HuH-7.5 (cell line): Measurements from ENCODE around the gene DACT3.
"Not testable (repeated sequence)": the region's sequence is repeated elsewhere in the genome, so short reads cannot be mapped to it uniquely, and the experiment has no call there.

Experiments
- DNase-seq: peaks from one replicate; pipeline ENCODE4 v3.0.0; 2011; ENCODE audit warnings: low spot score

DACT3 gene

DNA sequence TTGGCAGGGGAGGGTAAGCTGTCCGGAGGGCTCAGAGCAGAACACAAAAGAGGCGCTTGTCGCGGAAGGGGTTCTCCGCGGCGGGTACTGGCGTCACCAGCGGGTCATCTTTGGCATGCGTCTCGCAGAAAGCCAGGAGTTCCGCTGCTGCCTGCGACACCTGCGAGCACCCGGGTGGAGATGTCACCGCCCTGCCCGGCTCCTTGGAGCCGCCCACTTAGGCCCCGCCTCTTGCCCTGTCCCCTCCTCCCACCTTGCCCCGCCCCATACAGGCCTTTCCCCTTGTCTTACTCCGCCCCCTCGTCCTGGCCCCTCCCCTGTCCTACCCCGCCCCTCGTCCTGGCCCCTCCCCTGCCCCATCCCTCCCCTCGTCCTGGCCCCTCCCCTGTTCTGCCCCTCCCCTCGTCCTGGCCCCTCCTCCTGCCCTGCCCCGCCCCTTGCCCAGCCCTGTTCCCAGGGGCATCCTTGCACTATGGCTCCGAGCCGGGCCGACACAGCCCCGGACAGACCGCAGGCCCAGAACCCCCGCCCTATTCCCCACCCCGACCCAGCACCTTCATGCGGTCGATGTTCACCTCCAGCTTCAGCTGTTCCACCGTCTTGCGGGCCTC is 26.8 kb downstream of the DACT3 start:
- DNase-seq: no peak

DNA sequence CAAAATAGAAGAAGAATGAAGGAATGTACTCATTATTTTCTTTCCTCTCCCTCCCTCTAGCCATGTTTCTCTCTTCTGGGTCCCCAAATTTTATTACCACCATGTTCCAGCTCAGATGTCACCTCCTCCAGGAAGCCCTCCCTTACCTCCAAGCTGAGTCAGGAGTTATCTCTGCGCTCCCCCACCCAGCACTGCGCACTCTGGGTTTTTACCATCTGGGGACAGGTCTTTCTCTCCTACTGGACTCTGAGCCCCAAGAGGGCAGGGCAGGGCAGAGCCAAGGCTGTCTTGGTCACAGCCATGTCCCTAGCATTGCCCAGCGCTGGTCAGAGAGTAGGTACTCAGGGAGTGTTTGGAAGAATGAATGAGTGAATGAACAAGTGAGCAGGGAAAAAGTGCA is 27.9 kb downstream of the DACT3 start:
- no peak for DNase-seq

DNA sequence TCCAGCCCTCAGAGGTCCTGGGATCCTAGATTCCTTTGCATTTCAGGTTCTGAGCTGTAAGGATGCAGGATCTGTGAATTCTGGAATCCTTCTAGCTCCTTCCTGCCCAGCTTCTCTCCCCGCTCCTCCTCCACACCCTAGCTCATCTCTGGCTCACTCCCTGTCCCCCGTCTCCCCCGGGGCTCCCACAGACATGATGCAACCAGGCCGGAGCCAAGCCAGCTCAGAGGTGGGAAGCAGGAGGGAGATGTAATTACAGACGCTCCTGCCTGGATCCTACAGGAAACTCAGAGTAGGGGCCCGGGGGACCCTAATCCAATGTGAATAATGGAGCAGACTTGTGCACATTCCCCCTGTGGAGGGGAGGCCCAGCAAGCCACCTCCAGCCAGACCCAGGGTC is 29.5 kb downstream of the DACT3 start:
- no peak for DNase-seq

DNA sequence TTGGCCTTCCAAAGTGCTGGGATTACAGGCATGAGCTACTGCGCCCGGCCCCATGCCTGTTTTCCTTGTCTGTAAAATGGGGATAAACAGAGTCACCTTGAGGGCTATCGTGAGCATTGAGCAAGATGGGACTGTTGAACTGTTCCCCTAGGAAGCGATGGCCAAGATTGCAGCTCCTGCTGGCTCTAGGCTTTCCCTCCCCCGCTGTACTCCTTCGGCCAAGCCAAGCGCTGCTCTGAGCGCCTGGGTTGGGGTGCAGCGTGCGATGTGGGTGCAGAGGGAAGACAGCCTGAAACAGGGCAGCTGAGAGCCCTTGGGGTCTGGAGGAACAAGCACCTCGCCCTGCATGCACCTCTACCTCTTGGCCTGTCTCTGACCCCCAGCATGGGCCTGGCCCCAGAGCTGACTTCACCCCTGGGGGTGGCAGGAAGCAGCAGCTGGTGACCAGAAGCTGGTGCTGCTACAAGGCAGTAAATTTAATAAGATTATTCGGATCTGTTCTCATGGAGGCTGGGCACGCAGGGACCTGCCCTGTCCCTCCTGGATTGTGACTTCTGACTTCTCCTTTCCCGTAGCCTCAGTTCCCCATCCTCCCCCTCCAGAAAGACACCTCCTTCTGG is 30.3 kb downstream of the DACT3 start:
- no peak for DNase-seq

DNA sequence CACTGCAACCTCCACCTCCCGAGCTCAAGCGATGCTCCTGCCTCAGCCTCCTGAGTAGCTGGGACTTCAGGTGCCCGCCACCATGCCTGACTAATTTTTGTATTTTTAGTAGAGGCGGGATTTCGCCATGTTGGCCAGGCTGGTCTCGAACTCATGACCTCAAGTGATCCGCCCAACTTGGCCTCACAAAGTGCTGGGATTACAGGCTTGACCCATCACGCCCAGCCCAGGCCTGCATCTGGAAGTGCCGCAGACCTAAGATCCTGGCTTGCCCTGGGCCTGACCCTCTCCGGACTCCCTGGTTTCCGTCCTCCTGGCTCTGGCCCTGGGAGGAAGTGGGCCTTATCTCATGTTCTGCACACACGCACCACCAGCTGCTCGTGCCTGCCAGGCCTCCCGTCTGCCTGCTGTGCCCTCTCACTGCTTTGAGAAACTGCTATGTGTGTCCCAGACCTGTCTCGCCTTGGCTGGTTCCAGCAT is 31.4 kb downstream of the DACT3 start:
- no peak for DNase-seq

DNA sequence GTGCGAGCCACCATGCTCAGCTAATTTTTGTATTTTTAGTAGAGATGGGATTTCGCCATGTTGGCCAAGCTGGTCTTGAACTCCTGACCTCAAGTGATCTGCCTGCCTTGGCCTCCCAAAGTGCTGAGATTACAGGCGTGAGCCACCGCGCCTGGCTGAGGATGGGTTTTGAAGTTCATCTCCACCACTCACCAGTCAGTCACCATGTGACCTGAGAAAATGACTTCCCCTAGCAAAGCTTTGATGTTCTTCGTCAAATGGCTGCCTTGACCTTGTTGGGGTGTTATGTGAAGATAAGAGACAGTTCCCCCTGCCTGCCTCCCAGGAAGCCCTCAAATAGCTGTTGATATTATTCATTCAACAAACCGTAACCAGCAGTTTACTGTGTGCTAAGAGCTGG is 32.0 kb downstream of the DACT3 start:
- DNase-seq: not testable (repeated sequence)

DNA sequence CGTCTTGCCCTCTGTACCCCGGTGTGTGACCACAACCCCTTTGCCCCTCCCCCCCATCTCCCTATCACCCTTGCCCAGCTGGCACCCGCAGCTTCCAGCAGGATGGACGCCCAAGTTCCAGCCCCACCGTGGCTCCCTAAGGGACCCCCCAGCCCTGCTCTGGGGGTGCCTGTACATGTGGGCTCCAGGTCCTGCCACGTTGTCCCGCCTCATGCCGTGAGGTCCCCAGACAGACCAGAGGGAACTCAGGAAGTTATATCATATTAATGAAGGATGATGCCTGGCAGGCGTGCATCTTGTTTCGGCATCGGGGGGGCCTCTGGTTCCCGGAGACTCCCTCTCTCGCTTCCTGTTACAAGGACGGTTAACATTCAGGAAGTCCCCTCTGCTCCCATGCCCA is 34.5 kb downstream of the DACT3 start:
- DNase-seq: no peak

DNA sequence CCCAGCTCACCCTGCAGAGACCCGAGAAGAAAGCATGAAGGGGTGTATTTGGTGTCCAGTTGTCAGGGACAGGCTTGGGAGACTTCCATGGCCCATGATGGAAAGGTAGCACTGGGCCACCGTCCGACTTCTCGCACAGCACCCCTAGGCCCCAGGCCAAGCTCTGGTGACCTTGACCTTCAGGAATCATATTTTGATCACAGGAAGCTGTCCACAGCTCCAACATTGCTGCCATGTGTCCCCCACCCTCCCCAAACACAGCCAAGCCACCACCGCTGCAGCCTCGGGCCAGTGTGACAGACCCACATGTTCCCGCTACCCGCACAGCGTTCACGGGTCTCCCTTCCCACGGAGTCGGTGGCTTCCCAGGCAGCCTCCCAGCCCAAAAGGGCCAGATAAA is 35.3 kb downstream of the DACT3 start:
- no peak for DNase-seq

DNA sequence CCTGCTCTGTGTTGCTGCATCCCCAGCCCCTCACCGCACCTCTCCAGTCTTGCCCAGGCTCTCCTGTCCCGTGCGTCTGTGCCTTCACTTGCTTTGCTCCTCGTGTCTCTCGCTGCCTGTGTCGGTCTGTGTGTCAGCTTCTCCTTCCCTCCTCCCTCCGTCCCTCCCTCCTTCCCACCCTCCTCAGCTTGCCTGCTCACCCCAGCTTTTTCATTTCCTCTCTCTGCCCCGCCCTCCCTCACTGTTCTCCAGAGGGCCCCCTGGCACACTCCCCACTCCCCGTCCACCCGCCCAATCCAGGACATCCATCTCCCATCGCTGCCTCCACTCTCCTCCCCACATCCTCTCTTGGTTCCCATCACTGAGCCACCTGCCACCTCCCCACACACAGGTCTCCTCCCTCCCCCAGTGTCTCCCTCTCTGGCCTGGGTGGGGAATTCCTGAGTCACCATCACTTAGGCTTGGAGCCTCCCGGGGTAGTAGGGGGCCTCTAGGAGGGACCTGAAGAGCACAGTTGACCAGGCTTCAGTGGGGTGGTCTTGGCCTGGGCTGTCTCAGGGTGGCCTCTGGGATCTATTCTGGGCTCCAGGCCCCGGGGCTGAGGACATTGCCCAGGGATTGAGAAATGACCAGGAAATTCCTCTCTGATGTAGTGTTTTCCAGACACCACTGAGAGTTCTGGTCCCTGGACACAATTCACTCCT is 35.9 kb downstream of the DACT3 start, which contains the start of gene PTGIR:
PTGIR (minus strand) TSS at position 132 of the 704 bp plus-strand sequence. CDS start 864 bp downstream, outside the sequence.
- DNase-seq: no peak

DNA sequence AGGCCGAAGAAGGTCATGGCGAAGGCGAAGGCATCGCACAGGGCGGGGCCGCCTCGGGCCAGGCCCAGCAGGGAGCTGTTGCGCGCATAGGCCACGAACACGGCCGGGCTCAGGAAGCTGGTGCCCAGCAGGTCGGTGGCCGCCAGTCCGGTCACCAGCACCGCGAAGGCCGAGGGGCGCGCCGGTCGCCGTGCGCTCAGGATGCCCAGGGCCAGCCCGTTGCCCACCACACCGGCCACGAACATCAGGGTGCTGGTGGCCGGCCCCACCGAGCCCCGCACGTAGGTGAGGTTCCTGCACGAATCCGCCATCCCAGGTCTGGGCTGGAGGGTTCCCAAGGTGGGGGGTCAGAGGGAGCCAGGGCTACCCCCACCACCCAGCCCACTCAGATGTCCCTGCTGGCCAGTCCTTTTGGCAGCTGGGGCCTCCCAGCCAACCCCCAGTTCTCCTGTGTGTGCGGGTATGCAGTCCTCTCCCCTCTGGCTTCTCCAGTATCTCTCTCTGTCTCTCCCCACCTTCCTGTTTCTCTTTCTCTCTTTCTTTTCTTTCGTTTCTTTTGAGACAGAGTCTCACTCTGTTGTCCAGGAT is 37.0 kb downstream of the DACT3 start:
- no peak for DNase-seq

DNA sequence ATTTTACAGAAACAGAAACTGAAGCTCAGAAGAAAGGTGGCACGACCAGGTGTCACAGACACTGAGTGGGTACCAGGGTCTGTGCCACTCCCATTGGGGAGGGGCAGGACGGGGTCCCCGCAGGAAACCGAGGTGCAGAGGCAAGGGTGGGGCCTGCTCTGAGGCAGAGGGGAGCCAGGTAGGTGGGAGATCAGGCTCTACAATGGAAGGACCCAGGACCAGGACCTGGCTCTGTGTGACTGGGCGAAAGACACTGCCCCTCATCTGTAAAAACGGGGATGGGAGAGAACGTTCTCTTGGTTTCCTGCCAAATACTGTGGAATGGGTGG is 38.9 kb downstream of the DACT3 start:
- no peak for DNase-seq

DNA sequence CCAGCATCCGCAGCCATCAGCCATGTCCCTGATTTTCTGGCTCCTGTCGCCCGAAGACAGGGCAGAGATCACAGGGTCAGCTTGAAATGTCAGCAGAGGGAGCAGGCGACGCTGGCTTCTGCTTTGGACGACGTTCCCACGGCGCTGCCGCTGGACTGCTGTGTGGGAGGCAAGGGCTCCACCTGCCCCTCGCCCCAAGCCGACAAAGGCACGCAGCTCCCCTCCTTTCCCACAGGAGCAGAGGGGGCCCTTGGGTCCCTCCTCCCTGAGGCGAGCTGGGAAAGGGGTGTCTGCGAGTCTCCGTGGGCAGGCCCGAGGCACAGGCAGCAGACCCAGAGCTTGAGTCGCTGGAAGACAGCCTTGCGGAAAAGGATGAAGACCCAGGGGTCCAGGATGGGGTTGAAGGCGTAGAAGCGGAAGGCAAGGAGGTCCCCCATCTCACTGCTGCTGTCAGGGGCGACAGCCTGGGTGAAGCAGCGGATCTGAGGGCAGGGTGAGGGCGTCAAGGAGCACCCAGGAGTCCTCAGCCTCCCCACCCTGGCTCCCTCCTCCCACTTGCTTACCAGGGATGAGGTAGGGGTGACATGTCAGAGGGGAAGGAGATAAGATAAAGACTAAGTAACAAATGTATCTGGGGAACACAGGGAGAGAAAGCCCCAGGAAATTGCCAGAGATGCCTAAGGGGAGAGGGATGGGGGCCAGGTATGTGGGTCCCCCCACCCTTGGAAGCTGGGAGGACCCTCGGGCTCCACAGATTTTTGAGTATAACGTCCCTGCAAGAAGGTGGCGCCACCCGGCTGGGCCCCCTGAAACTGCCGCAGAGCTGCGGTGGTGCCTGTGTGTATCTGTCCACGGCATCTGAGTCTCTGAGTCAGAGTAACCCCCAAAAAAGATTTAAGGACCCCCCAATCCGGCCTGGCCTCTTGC is 39.5 kb downstream of the DACT3 start:
- no peak for DNase-seq

DNA sequence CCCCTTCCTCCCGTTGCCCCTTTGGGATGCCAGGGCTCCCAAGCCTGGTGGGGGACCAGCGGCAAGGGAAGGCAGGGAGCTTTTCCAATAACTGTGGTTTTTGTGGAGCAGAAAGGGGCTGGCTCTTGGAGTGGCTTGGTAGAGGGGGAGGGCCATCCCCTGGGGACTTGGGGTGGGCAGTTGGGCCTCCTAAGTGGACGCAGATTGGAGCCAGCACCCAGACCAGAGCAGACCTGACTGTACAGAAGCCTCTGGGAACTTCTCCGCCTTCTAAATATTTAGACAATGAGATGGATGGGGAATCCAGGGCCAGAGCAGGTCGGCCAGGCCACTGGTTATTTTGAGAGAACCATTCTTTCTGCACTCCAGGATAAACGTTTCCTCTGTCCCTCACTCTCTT is 40.3 kb downstream of the DACT3 start:
- no peak for DNase-seq

DNA sequence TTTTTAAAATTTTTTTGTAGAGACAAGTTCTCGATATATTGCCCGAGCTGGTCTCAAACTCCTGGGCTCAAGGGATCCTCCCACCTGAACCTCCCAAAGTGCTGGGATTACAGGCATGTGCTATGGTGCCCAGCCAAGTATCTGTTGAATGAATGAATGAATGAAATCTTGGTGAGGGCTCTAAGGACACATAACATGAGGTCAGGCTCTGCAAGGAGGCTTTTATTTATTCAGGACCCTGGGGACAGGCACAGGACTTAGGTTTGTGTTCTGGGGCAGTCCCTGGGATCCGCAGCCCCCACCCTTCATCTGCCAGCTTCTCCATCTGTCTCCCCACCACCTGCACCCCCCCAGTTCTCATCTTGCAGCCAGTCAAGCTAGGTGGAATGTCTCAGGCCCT is 40.7 kb downstream of the DACT3 start:
- DNase-seq: no peak

DNA sequence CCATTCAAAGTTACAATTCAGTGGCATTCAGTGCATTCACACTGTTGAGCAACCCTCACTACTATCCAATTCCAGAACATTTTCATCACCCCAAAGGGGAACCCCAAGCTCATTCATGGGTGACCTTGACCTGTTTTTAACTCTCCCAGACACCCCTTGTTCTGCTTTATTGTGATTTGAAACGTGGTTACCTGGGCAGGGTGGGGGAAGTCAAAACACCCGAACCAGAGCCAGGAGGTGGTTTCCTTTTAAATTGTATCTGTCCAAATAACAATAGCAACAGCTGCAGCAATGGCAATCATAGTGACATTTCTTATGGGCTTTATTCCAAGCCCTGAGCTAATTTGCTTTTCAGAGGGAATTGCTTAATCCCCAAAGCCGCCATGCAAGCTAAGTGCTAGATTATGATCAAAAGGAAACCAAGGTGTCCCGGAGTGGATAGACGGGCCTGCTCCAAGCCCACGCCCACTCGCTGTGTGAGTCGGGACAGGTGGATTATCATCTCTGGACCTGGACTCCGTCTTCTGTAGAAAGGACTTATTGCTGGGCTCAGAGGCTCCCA is 42.2 kb downstream of the DACT3 start:
- DNase-seq: no peak

DNA sequence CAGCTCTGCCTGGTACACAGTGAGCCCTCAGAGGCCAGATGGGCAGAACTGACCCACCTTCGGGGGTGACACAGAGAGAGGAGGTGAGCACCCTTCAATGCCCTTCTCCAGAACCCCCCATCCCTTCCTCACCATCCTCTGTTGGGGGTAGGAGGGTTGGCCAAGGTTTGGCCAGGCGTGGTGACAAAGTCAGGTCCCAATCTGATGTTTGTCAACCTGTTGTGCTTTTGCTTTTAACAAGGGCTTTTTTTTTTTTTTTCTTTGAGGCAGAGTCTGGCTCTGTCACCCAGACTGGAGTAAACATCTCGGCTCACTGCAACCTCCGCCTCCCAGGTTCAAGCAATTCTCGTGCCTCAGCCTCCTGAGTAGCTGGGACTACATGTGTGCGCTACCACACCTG is 43.4 kb downstream of the DACT3 start:
- DNase-seq: no peak

DNA sequence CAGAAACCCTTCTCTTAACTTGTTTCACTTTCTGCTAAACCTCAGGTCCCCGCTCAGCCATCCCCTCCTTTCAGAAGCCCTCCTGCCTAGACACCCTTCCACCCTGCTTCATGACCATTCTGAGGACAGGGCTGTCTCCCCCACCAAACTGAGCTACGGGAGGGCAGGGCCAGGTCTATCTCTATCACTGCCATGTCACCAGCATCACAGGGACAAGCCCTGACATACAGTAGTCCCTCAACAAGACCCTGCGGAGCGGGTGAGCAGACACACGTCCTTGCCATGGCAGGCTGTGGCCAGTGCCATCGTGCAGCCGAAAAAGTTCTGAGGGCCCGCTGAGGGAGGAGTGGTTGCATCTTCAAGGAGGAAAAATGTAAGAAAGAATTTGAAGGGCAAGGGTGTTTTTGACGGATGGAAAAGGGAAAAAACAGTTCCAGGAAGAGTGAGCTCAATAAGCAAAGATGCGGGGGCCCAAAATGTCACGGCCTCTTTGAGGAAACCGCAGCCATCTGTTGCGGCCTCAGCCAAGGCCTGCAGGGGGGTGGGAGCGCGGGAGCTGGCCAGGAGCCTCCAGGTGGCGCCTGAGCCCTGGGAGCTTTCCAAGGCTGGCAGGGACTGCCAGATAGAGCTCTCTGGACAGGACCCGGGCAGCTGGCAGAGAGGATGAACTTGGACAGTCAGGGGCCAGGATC is 44.2 kb downstream of the DACT3 start:
- peak; percentile 94 for DNase-seq

DNA sequence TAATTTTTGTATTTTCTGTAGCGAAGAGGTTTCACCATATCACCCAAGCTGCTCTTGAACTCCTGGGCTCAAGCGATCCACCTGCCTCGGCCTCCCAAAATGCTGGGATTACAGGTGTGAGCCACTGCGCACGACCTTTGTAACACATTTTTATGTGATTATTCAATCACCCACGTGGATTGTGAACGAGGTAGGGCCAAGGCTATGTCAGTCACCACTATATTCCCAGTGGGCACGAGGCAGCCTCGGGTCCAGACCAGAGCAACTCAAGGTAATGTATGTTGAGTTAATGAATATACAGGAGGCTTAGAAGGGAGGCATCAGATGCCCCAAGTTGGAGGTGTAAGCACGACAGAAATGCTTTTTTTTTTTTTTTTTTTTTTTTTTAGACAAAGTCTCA is 45.0 kb downstream of the DACT3 start:
- no peak for DNase-seq

DNA sequence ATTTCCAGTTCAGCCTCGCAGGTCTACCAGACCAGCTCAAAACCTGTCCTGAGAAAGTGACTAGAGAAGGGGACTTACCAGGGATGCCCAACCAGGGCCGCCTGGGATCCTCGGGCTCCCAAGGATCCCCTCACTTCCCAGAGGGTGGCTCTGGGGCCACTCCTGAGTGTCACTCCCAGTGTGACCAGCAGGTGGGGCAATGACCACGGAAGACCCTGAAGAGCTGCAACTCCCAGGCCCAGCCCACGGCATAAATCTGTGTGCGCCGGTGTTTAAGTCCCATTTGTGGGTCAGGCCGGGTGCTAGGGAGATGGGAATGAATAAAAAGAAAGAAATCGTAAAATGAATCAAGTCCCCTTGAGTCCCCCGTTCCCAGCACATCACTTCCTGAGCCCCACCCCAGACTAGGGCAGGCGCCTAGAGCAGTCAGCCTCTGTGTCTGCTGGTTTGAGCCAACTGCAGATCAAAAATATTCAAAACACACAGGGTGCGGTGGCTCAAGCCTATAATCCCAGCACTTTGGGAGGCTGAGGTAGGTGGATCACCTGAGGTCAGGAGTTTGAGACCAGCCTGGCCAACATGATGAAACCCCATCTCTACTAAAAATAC is 46.8 kb downstream of the DACT3 start:
- peak; percentile 93 for DNase-seq

DNA sequence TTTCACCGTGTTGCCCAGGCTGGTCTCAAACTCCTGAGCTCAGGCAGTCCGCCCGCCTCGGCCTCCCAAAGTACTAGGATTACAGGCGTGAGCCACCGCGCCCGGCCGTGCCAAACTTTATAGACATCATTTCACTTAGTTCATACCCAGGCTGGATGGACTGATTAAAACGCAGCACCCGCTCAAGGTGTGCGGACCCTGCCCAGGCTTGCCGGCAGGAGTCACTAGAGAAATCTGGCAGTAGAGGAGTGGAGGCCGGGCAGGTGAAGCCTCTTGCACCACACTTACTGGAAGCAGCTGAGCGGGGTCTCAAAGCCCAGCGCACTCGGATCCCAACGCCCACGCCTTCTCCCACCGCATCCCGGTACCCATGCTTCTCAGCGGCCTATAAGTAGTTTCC is 47.5 kb downstream of the DACT3 start:
- peak; percentile 0 for DNase-seq

DNA sequence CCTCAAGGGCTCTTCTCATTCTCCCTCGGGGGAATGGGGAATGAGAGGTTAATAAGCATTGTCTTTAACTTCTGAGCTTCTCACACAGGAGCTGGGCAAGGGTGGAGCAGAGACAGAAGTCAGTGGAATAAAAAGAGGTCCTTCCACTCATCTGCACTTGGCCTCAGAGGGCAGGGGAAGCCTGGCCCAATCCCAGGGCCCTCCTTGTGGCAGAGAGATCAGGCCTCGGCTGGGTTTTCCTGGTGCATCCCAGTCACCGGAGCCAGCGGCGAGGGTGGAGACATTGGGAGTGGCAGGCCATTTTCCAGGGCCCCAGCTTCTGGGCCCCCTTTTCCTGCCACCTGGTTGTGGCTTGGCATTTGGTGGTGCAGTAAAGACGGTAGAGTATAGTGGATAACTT is 49.2 kb downstream of the DACT3 start:
- no peak for DNase-seq
